NCI-H345 treated with DMSO at 0.1 percent for 48 hours (cell line): ENCODE data around the gene GRIK1.
"Not testable (repeated sequence)": the region's sequence is repeated elsewhere in the genome, so short reads cannot be mapped to it uniquely, and the experiment has no call there.

Experiments
- DNase-seq: peaks from one replicate; lab custom pipeline; 2025; ENCODE audit not compliant: unreplicated experiment; lab: John Stamatoyannopoulos, UW

The GRIK1 gene

GRCh38 chr21:29939924-29940275 is at the start of gene GRIK1:
Gene GRIK1 (minus strand): TSS chr21:29939996.
- no peak for DNase-seq

DNA sequence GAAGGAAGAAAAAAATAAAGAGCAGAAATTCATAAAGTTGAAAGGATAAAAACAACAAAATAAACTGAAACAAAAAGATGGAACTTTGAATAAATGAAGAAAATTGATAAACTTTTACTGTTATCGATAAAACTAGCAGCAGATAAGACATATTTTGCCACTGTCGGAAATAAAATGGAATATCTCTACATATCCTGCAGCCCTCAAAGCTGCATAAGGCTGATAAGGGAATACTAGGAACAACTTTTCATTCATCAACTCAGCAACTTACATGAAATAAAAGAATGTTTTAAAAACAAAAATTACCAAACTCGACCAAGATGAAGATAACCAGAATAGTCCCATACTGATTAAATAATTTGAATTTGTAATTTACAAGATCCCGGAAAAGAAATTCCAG is 48.0 kb upstream of the GRIK1 start:
- DNase-seq = no peak

DNA sequence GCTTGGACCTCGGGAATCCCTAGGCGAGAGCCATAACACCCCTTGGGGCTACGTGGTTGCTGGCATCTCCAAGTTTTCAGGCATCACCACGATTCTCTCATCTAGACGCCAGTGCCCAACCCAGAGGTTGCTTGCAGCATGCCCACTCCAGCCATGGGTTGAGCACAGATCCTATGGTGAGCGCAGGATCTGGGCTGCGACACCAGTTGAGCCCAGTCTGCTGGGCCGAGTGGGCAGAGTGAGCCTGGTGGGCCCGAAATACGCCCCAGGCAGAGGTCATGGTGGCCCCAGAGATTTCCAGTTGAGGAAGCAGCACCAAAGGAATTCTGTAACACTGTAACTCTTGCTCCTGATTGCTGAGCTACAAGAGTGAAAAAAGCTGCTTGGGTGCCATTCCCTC is 46.1 kb upstream of the GRIK1 start:
- DNase-seq = no peak

DNA sequence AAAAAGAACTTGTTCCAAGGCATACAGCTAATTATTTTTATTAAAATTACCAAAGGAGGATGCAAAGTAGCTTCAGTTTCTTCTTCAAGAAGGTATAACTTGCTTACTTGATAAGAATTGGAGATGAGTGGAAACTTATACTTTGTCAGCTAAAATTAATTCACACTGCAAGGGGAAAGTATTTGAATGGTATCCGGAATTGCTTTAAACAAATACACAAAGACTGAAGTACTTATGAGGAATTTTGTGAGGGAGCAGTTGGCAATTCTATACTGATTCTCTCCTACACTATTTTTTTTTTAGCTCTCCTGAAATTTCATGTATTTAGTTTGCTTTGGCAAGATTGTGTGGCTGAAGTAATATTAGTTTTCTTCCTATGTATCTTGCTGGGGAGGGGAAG is 39.2 kb upstream of the GRIK1 start:
- DNase-seq = no peak

- DNase-seq = no peak
These were observed 36.0 kb upstream of the GRIK1 start for GRCh38 chr21:29975776-29976175.

DNA sequence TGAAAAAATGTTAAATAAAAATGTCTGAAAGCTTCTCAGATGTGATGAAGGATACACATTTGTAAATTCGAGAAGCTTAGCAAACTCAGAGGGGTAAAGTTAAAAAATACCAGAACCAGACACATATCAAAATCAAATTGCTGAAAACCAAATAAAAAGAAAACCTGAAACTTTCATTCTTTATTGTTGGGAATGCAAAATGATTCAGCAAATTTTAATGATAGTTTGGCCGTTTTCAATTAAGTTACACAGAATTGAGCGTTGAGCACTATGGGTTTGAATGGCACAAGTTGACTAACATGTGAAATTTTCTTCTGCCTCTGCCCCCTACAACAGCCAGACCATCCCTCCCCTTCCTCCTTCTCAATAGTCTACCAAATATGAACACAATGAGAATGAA is 33.5 kb upstream of the GRIK1 start:
- no peak for DNase-seq

DNA sequence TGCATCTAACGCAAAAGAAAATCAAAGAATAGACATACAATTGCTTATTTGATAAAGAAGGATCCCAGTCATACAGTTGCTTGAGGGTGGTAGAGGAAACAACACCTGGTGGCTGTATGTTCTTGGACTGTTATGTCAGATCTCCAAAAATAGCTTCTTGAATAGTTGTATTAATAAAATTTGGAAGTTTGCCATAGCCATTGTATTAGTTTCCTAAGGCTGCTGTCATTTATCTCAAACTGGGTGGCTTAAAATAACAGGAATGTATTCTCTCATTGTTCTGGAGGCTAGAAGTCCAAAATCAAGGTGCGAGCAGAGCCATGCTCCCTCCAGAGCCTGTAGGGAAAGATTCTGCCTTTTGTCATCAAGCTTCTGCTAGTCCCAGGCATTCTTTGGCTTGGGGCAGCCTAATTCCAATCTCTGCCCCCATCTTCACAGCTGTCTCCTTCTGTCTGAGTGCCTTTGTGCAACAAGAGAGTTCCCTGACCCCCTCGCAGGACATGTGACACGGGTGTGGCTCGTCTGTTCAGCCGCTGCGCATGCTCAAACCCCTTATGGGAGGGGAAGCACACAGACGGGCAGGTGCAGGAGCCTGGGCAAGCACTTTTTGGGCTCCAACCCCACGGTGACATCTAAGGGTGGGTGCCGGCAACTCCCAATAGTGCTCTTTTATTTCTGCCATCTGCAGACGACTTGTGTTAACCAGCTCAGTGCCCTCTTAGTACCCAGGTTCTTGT is 21.7 kb upstream of the GRIK1 start:
- DNase-seq = no peak

DNA sequence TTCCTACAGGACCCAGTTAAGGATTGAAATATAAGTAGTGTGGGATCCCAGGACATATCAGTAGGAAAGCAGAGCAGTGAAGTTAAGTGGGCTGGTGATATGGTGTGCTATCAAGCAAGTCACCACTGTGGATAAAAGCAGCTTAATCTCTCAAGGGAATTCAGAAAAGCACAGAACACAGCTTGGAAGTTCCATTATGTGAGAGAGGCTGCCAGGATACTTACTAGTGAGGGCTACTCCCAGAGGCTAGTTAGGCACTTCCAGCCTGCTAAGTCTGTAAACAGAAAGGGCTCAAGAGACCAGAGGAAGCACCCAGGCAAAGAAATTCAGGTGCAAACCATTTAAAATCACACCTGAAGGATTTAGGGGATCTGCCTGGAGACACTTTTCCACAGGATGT is 18.8 kb upstream of the GRIK1 start:
- DNase-seq = no peak

DNA sequence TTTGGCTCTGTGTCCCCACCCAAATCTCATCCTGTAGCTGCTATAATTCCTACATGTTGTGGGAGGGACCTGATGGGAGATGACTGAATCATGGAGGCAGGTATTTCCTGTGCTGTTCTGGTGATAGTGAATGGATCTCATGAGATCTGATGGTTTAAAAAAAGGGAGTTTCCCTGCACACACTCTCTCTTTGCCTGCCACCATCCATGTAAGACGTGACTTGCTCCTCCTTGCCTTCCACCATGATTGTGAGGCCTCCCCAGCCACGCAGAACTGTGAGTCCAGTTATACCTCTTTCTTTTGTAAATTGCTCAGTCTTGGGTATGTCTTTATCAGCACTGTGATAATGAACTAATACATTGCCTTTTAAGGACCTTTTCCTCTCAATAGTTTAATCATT is 18.2 kb upstream of the GRIK1 start:
- DNase-seq = not testable (repeated sequence)

GRCh38 chr21:29953690-29954089 is 13.9 kb upstream of the GRIK1 start:
- DNase-seq = no peak

DNA sequence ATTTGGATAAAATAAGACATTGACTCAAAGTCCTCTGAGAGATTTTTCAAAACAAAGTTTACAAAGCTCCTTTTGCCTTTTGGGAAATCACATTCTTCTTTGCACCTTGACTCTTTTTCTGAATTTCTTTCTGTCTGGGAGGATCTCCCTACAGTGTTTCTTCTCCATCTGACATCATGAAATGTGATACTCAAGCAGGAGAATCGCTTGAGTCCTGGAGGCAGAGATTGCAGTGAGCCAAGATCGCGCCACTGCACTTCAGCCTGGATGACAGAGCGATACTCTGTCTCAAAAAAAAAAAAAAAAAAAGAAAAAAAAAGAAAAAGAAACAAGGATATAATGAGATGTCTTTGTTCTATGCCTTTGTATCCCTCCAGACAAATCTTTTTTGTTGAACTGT is 13.3 kb upstream of the GRIK1 start:
- no peak for DNase-seq

DNA sequence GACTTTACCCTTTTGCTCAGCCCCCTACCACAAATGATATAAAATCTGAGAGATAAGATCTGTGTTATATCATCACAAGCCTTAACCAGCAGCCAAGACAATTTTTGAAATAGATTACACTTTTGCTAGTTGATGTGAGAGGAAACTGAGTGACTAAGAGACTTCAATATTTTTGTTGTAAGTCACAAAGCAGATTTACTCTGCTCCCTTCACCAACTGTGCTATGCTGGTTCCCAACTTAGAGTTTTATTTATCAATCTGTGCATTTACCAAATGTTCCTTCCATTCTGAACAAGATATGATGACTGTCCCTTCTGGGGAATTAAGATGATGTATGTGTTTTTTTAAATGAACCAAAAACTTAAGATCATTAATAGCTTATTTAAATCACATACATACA is 12.1 kb upstream of the GRIK1 start:
- DNase-seq = no peak

DNA sequence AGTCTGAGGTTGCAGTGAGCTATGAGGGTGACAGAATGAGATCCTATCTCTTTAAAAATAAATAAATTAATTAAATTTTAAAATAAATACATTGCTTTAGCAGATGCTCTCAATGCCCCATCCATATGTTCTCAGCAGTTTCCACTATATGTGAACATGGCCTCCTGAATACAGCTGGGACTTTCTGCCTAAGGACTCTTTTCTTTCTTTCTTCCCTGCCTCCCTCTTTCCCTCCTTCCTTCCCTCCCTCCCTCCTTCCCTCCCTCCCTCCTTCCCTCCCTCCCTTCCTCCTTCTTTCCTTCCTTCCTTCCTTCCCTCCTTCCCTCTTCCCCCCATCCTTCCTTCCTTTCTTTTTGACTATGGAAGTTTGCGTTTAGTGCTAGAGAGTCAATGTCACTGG is 10.2 kb upstream of the GRIK1 start:
- DNase-seq = no peak

- DNase-seq = no peak
These were observed 7.3 kb upstream of the GRIK1 start for GRCh38 chr21:29947119-29947518.

GRCh38 chr21:29943885-29944284 is 4.1 kb upstream of the GRIK1 start:
- DNase-seq = no peak

GRCh38 chr21:29942034-29942433 is 2.2 kb upstream of the GRIK1 start:
- DNase-seq = no peak

GRCh38 chr21:29940991-29941390 is 1.2 kb upstream of the GRIK1 start:
- no peak for DNase-seq

GRCh38 chr21:29940361-29940760 is 565 bp upstream of the GRIK1 start:
- DNase-seq = no peak

- DNase-seq = no peak
These were observed 482 bp downstream of the GRIK1 start for GRCh38 chr21:29939104-29939923.

GRCh38 chr21:29938776-29939103 is 1.1 kb downstream of the GRIK1 start:
- no peak for DNase-seq

- DNase-seq = no peak
These were observed 6.7 kb downstream of the GRIK1 start for GRCh38 chr21:29933088-29933487.

- no peak for DNase-seq
These were observed 11.3 kb downstream of the GRIK1 start for GRCh38 chr21:29928537-29928936.

- no peak for DNase-seq
These were observed 18.9 kb downstream of the GRIK1 start for GRCh38 chr21:29920938-29921337.
